Fibroblast of lung (primary cell): ENCODE measurements around the gene KDM6B. TPM values are rescaled to one million over a fixed set of nuclear protein-coding genes. Genes with fewer than 3 reads are reported as not detected.

Experiments
- DNase-seq, 2 donors: peaks; one replicate each; pipeline versions ENCODE4 v3.0.0 to v3.0.0-alpha.2; 2010; ENCODE audit warnings: low read depth in 2 of 2
- H2AFZ ChIP-seq: 2 replicates; pipeline ENCODE4 v1.5.1; 2012; ENCODE audit warnings: low read length, control low read depth, inconsistent platforms
- H3K27ac ChIP-seq: 2 replicates; pipeline ENCODE4 v1.5.1; 2011; ENCODE audit warnings: low read length, control low read depth; ENCODE audit not compliant: insufficient read depth
- H3K27me3 ChIP-seq: 2 replicates; pipeline ENCODE4 v1.5.1; 2011; ENCODE audit warnings: mild to moderate bottlenecking, low read length; ENCODE audit not compliant: control insufficient read depth, insufficient read depth
- H3K36me3 ChIP-seq: 2 replicates; pipeline ENCODE4 v1.5.1; 2011; ENCODE audit warnings: low read length; ENCODE audit not compliant: control insufficient read depth, insufficient read depth
- H3K4me1 ChIP-seq: 2 replicates; pipeline ENCODE4 v1.5.1; 2011; ENCODE audit warnings: low read length; ENCODE audit not compliant: control insufficient read depth, insufficient read depth; ENCODE audit errors: extremely low read depth
- H3K4me2 ChIP-seq: 2 replicates; pipeline ENCODE4 v1.5.1; 2011; ENCODE audit warnings: low read length, control low read depth; ENCODE audit not compliant: insufficient read depth; ENCODE audit errors: extremely low read depth
- H3K4me3 ChIP-seq, 4 experiments: fragments of 200-600 bp in 1 of 4; sonication (generic) in 1 of 4; replicated peaks in 1 of 4; 2 replicates each; pipeline ENCODE4 v1.5.1; 2011 to 2016; ENCODE audit warnings: low read length in 4 of 4, low read depth in 3 of 4, mild to moderate bottlenecking in 3 of 4, control low read depth in 2 of 4, inconsistent platforms in 1 of 4, mixed read lengths in 1 of 4; ENCODE audit not compliant: insufficient read depth in 1 of 4; ENCODE audit errors: control extremely low read depth in 1 of 4
- H3K79me2 ChIP-seq: 2 replicates; pipeline ENCODE4 v1.5.1; 2012; ENCODE audit warnings: mild to moderate bottlenecking, low read length, inconsistent platforms; ENCODE audit not compliant: control insufficient read depth, insufficient read depth
- H3K9ac ChIP-seq: 2 replicates; pipeline ENCODE4 v1.5.1; 2011; ENCODE audit warnings: mild to moderate bottlenecking, low read length, control low read depth; ENCODE audit not compliant: insufficient read depth
- H3K9me3 ChIP-seq: 2 replicates; pipeline ENCODE4 v1.5.1; 2012; ENCODE audit warnings: low read depth, low read length; ENCODE audit not compliant: control insufficient read depth, insufficient read depth
- H4K20me1 ChIP-seq: 2 replicates; pipeline ENCODE4 v1.5.1; 2011; ENCODE audit warnings: low read length; ENCODE audit not compliant: control insufficient read depth, insufficient read depth; ENCODE audit errors: extremely low read depth
- CTCF ChIP-seq, 2 donors: IDR thresholded peaks in 1 of 2; conservative IDR thresholded peaks in 1 of 2; 1 replicate in 1 of 2; 2 replicates in 1 of 2; pipeline ENCODE4 v1.5.1; 2011 to 2012; ENCODE audit warnings: low read length in 2 of 2, control low read depth in 1 of 2, inconsistent platforms in 1 of 2, low read depth in 1 of 2, mild to moderate bottlenecking in 1 of 2
- EZH2 ChIP-seq: IDR thresholded peaks from 2 replicates; pipeline ENCODE4 v1.5.1; 2012; ENCODE audit warnings: low read length, control low read depth, mild to moderate bottlenecking; ENCODE audit errors: missing control alignments
- polyA plus RNA-seq, 2 donors: library from polyadenylated mRNA; depleted of rRNA in 1 of 2; stranded (reverse) in 1 of 2; unstranded in 1 of 2; fragments of >200 nt; gene quantifications; 2 replicates each; pipeline ENCODE4 v1.2.1, GENCODE V29; 2011 to 2012; ENCODE audit warnings: missing spikeins in 1 of 2
- total RNA-seq: library from RNA; depleted of rRNA; stranded (reverse); fragments of >200 nt; gene quantifications from 2 replicates; pipeline ENCODE4 v1.2.1, GENCODE V29; 2014

KDM6B gene
- total and polyA plus RNA-seq, 2 donors (not counting 1 experiment from before 2014, with no cell fraction given): 1.1 to 9.4 TPM

DNA sequence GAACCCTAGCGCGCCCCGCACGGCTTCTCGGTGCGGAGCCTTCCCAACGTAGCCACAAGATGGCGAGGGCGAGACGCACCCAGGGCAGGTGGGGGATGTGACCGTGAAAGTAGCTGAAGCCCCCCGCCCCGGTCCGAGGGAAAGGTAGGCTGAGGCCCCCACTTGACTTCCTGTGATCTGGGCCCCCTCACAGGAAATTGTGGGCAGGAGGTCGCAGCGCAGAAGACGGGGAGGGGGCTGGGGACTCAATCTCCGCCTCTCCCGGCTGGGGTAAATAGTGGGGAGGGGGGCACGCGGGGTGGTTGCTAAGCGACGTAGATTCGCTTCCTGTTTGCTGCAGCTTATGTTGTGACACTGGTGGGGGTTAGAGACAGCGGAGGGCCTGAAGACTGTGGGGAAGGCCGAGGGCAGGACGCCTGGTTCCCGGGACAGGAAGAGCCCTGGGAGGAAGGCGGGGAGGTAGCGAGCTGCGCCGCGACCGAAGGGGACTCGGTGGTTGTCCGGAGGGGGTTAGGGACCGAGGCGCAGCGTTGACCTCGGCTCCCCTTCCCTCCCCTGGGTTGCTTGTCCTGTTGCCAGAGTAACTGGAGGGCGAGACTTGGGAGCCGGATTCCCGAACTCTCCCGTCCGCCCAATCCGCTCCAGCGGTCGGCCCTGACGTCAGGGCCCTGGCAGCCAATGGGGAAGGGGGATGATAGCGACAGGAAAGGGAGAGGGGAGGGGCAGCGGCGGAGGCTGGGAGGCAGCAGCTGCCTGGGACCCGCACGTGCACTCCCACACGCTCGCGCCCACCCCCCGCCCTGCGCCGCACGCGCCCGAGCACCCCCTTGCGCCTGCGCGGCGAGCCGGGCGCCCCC is 1.2 kb downstream of the KDM6B start:
- Histone ChIP-seq H4K20me1 (no peaks in the 10 kb centered on the region), H3K27ac (peak overlapping the region; percentile 98), H3K27me3 (peaks cover 3% of the 10 kb centered on the region), H3K79me2 (peaks cover 17% of the 10 kb centered on the region), H3K9me3 (no peaks in the 10 kb centered on the region), H3K4me3 (peak overlapping the region; percentile 58 to 92 (median 70)), H3K9ac (peak overlapping the region; percentile 97), H3K4me2 (peak overlapping the region; percentile 92), H3K4me1 (peaks cover 18% of the 10 kb centered on the region), H2AFZ (no peak overlapping the region), H3K36me3 (peaks cover 3% of the 10 kb centered on the region)
- TF ChIP-seq EZH2: no peak
- TF ChIP-seq CTCF (conservative IDR thresholded peaks at IDR 0.05 in 1 of 2, IDR thresholded peaks at IDR 0.05 in 1 of 2; ENCODE audit: low read depth in 1 of 2, low read length in 2 of 2): peak; percentile 77 to 81
- peak; percentile 98 for DNase-seq

DNA sequence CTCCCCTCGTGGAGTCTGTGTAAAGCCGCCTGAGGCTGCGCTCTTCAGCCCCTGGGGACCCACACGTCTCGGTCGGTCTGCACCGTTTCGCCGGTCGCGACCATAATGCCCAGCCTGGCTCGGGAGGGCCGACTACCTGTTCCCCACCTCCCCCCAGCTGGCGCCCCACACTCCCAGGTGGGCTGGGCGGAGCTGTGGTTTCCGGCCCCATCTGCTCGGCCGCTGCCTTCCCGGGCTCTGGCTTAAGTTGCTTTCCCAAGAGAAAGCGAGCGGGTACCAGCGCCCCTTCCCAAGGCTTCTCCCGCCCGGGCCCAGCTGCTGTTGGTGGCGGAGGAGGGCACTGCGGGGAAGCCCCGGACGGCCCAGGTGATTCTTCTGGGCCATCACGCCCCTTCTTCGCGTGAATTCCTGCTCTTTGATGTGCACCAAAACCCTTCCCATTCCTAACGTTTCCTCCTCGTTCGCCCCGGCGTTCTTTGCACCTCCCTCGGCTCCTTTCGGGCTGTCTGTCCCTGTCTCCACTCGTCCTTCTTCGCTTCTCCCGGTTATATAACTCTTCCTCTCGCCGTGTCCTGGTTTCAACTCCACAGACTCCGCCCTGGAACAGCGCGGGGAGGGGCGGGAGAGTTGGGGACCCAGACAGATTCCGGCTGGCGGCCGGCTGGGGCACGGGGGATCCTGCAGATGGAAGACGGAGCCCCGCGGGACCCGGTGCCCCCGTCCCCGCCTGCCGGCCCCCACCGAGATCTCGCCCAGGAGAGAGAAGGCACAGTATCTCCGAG is 2.0 kb downstream of the KDM6B start:
- Histone ChIP-seq H3K4me3 (peak overlapping the region; percentile 58 to 92 (median 70)), H3K9me3 (no peaks in the 10 kb centered on the region), H4K20me1 (no peaks in the 10 kb centered on the region), H3K9ac (peak overlapping the region; percentile 97), H3K4me1 (peaks cover 21% of the 10 kb centered on the region), H3K79me2 (peaks cover 24% of the 10 kb centered on the region), H3K27ac (peak overlapping the region; percentile 98), H3K4me2 (peak overlapping the region; percentile 92), H2AFZ (no peak overlapping the region), H3K27me3 (no peaks in the 10 kb centered on the region), H3K36me3 (peaks cover 7% of the 10 kb centered on the region)
- peak; percentile 64 to 72 for DNase-seq
- TF ChIP-seq EZH2: no peak
- no peak for TF ChIP-seq CTCF (conservative IDR thresholded peaks at IDR 0.05 in 1 of 2, IDR thresholded peaks at IDR 0.05 in 1 of 2; ENCODE audit: low read depth in 1 of 2, low read length in 2 of 2)
